ENCODE results near the gene HOOK1. TPM values are rescaled to one million over a fixed set of nuclear protein-coding genes. Genes with fewer than 3 reads are reported as not detected.
A peak's percentile ranks its signal among the peaks of the same experiment; 100 is the strongest.

Gene HOOK1
- polyA plus RNA-seq, 1 experiment: not detected

DNA sequence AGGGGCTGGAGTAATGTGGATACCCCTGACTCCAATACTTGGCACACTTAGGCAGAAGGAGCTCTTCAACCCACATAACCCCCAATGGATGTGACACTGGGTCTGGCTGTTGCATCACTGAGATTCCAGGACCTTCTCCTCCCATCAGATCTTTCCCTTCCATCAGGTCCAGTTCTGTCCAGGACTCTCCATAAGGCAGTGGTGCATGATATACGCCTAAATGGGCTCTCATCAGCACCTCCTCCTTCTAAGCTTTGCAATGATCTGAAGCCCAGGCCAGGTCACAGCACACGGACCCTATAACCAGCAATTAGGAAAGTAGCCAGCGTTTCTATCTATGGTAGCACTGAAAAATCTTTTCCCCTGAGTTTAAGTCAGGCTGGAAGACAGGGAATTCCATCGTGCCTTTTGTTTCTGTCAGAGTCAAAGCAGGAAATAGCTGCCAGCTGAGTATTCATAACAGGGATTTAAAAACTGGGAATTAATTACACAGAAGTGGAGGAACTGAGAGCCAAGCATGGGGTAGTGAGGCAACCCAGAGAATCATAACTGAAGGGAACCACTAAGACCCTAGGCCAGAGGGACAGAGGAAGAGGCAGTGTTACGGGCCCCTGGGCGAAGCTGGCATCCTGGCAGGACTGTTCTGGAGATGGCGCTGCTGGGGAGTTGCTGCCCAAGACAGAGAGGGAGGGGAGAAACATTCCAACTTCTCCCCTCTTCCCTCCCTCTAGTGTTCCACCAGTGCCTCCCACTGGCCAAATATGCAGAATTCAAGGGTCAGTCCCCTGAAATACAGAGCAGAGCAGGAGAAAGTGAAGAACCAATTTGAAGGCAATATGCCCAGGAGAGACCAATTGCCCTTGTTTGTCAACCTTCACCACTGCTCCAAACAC, 37.5 kb upstream of the HOOK1 start:
- no peak for DNase-seq (ENCODE audit: low read depth, low spot score)
- Histone ChIP-seq H3K27me3 (ENCODE audit: control insufficient read depth, insufficient read depth, low read length) (no peaks in the 10 kb centered on the region), H3K9me3 (ENCODE audit: control insufficient read depth, insufficient read depth, low read length) (no peaks in the 10 kb centered on the region), H3K27ac (ENCODE audit: low read depth, low read length) (peak overlapping the region; percentile 73), H3K4me3 (ENCODE audit: low read depth, low read length) (no peak overlapping the region)
- ChIA-PET CTCF (interaction anchor here (0.9 to 1.5 kb wide), 3 partner anchors 78 to 194 kb away, joined by 3 to 5 read pairs (median 5); no protein-coding TSS in a partner anchor), POLR2A (no interaction called here)
- TF ChIP-seq CTCF (IDR thresholded peaks at IDR 0.05; ENCODE audit: low read depth, low read length): peak; percentile 29; the same call in 1 of the 2 replicates

DNA sequence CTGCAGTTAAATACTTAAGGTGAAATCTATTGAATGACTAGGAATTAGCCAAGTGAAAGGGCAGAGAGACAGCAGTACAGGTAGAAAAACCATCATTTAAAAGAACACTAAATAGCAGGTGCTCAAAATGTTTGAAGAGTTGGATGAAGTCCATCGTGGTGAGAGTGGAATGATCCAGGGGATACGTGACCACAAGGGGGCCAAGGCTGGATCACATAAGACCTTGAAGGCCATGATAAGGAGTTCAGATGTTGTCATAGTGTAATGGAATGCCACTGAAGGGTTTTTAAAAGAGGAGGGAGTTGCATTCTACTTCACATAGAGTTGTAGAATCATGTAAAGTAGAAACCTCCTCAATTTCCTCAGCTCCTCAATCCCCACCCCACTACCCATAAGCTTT, 34.8 kb upstream of the HOOK1 start:
- no peaks in the 10 kb centered on the region for H3K27me3 ChIP-seq (ENCODE audit: control insufficient read depth, insufficient read depth, low read length)
- DNase-seq (ENCODE audit: low read depth, low spot score): no peak
- H3K9me3 ChIP-seq (ENCODE audit: control insufficient read depth, insufficient read depth, low read length): no peaks in the 10 kb centered on the region
- CTCF ChIA-PET: interaction anchor here (0.6 to 2.7 kb wide), 6 partner anchors 101 to 1733 kb away, joined by 3 to 18 read pairs (median 4); no protein-coding TSS in a partner anchor
- POLR2A ChIA-PET: interaction anchor here (0.7 kb wide), 1 partner anchor 299 kb away, joined by 3 read pairs; no protein-coding TSS in a partner anchor
- TF ChIP-seq CTCF (IDR thresholded peaks at IDR 0.05; ENCODE audit: low read depth, low read length): no peak
- H3K27ac ChIP-seq (ENCODE audit: low read depth, low read length): no peak overlapping the region
- H3K4me3 ChIP-seq (ENCODE audit: low read depth, low read length): no peak overlapping the region

DNA sequence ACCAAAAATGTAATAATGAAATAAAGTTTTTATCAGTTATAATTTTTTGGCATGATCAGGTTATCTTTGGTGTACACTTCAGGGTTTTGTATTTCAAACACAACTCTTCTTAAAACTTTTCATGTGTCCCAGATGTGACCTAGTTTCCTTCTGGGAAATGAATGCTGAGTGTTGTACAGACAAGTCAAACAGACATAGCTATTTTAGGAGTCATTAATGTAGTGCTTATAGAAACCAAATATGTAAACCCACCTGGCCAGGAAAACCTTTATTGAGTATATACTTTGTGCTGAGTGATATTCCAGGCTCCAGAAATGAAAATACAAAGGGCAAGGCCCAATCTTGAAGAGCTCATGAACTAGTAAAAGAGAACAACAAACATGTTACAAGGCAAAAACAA, 25.9 kb upstream of the HOOK1 start:
- CTCF ChIA-PET: no interaction called here
- DNase-seq (ENCODE audit: low read depth, low spot score): no peak
- no peaks in the 10 kb centered on the region; the same call in 1 of the 2 replicates for H3K9me3 ChIP-seq (ENCODE audit: control insufficient read depth, insufficient read depth, low read length)
- no peak for TF ChIP-seq CTCF (IDR thresholded peaks at IDR 0.05; ENCODE audit: low read depth, low read length)
- H3K27me3 ChIP-seq (ENCODE audit: control insufficient read depth, insufficient read depth, low read length): no peaks in the 10 kb centered on the region
- POLR2A ChIA-PET: no interaction called here
- no peak overlapping the region for H3K27ac ChIP-seq (ENCODE audit: low read depth, low read length)
- no peak overlapping the region for H3K4me3 ChIP-seq (ENCODE audit: low read depth, low read length)

GRCh38 chr1:59798600-59798999, 16.1 kb upstream of the HOOK1 start:
- no peak overlapping the region for H3K27ac ChIP-seq (ENCODE audit: low read depth, low read length)
- H3K27me3 ChIP-seq (ENCODE audit: control insufficient read depth, insufficient read depth, low read length): no peaks in the 10 kb centered on the region
- no peaks in the 10 kb centered on the region for H3K9me3 ChIP-seq (ENCODE audit: control insufficient read depth, insufficient read depth, low read length)
- POLR2A ChIA-PET: no interaction called here
- TF ChIP-seq CTCF (IDR thresholded peaks at IDR 0.05; ENCODE audit: low read depth, low read length): no peak
- no peak overlapping the region for H3K4me3 ChIP-seq (ENCODE audit: low read depth, low read length)
- CTCF ChIA-PET: interaction anchor here (1.2 kb wide), 1 partner anchor 149 kb away, joined by 3 read pairs; no protein-coding TSS in a partner anchor
- no peak for DNase-seq (ENCODE audit: low read depth, low spot score)

- Histone ChIP-seq H3K27ac (ENCODE audit: low read depth, low read length) (no peak overlapping the region), H3K27me3 (ENCODE audit: control insufficient read depth, insufficient read depth, low read length) (no peaks in the 10 kb centered on the region), H3K4me3 (ENCODE audit: low read depth, low read length) (no peak overlapping the region), H3K9me3 (ENCODE audit: control insufficient read depth, insufficient read depth, low read length) (no peaks in the 10 kb centered on the region)
- ChIA-PET CTCF (no interaction called here), POLR2A (no interaction called here)
- TF ChIP-seq CTCF (IDR thresholded peaks at IDR 0.05; ENCODE audit: low read depth, low read length): no peak
- no peak for DNase-seq (ENCODE audit: low read depth, low spot score)
Measured at GRCh38 chr1:59803458-59804038, 11.2 kb upstream of the HOOK1 start.
